HT1080 (cell line): ENCODE results near the gene M1AP. TPM values are rescaled to one million over a fixed set of nuclear protein-coding genes. Genes with fewer than 3 reads are reported as not detected.

ENCODE experiments used
- total RNA-seq: library from RNA; depleted of rRNA; stranded (reverse); fragments of >200 nt; shearing (Covaris generic); gene quantifications from 2 replicates; pipeline ENCODE4 v1.2.3, GENCODE V29; 2014; rRNA removed

The M1AP gene
- total RNA-seq, 1 experiment from 2014 or later = 0.03 TPM

Other genes with a start within 250 kb of the M1AP start
- gene C2orf81, start 226.7 kb downstream of the M1AP start, total RNA-seq = 0.37 and 2.2 TPM in 2 replicates
- 59.7 and 66.7 TPM in 2 replicates for gene WDR54, start 226.6 kb downstream of the M1AP start, total RNA-seq
- gene RTKN, start 206.4 kb downstream of the M1AP start, total RNA-seq = 15.8 and 21.1 TPM in 2 replicates
- 19.0 and 19.6 TPM in 2 replicates for gene INO80B, start 193.2 kb downstream of the M1AP start, total RNA-seq
- 31.0 and 47.8 TPM in 2 replicates for gene WBP1, start 189.9 kb downstream of the M1AP start, total RNA-seq
- 66.5 and 68.5 TPM in 2 replicates for gene MOGS, start 182.9 kb downstream of the M1AP start, total RNA-seq
- gene MRPL53, start 175.7 kb downstream of the M1AP start, total RNA-seq = 79.3 and 113 TPM in 2 replicates
- gene CCDC142, start 165.3 kb downstream of the M1AP start, total RNA-seq = 12.7 and 13.2 TPM in 2 replicates
- gene TTC31, start 165.2 kb downstream of the M1AP start, total RNA-seq = 18.7 and 26.0 TPM in 2 replicates
- gene LBX2, start 148.7 kb downstream of the M1AP start, total RNA-seq = 0.84 and 4.0 TPM in 2 replicates
- 27.2 and 29.8 TPM in 2 replicates for gene PCGF1, start 140.6 kb downstream of the M1AP start, total RNA-seq
- gene TLX2, start 133.9 kb downstream of the M1AP start, total RNA-seq = not detected in 2 replicates
- 0.13 and 0.18 TPM in 2 replicates for gene DQX1, start 122.1 kb downstream of the M1AP start, total RNA-seq
- 169 and 184 TPM in 2 replicates for gene AUP1, start 118.6 kb downstream of the M1AP start, total RNA-seq
- gene HTRA2, start 118.4 kb downstream of the M1AP start, total RNA-seq = 84.5 and 94.6 TPM in 2 replicates
- gene LOXL3, start 94.4 kb downstream of the M1AP start, total RNA-seq = 48.5 and 49.8 TPM in 2 replicates
- 62.1 and 66.8 TPM in 2 replicates for gene DOK1, start 93.6 kb downstream of the M1AP start, total RNA-seq
- gene SEMA4F, start 5.9 kb upstream of the M1AP start, total RNA-seq = 11.6 and 12.7 TPM in 2 replicates
- 13.3 and 18.2 TPM in 2 replicates for gene HK2, start 185.8 kb upstream of the M1AP start, total RNA-seq